ENCODE data around the gene P3H3. TPM values are rescaled to one million over a fixed set of nuclear protein-coding genes. Genes with fewer than 3 reads are reported as not detected.
"Not testable (repeated sequence)": the region's sequence is repeated elsewhere in the genome, so short reads cannot be mapped to it uniquely, and the experiment has no call there.

P3H3 gene
- total and polyA plus RNA-seq, 2 of the 4 experiments (the other 2 are of a cell fraction): 27.8 to 83.9 TPM

DNA sequence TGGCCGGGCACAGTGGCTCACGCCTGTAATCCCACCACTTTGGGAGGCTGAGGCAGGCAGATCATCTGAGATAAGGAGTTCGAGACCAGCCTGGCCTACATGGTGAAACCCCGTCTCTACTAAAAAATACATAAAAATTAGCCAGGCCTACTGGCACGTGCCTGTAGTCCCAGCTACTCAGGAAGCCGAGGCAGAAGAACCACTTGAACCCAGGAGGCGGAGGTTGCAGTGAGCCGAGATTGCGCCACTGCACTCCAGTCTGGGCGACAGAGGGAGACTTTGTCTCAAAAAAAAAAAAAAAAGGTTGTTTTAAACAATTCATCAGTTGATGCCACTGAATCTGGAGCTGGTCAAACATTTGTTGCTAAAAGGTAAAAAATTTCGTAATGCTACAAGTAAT, 51.6 kb downstream of the P3H3 start:
- DNase-seq; H3K9me1 ChIP-seq (ENCODE audit: insufficient read depth, low read length); H3K79me1 ChIP-seq (ENCODE audit: low read depth in 1 of 2, low read length in 2 of 2); H3K56ac ChIP-seq (ENCODE audit: extremely low read depth, insufficient read depth, low read length); H3K18ac ChIP-seq (ENCODE audit: low read depth, low read length); H3K9ac ChIP-seq (ENCODE audit: low read depth, low read length); H4K8ac ChIP-seq (ENCODE audit: low read depth in 2 of 2, low read length in 2 of 2); in situ Hi-C loops (cut with MboI; ENCODE audit: low sequenced_read_pairs); BruUV-seq (replicated peaks); H3K4me1 ChIP-seq (ENCODE audit: control insufficient read depth, insufficient read depth, low read length); H4K20me1 ChIP-seq (ENCODE audit: insufficient read depth, low read length); H3K27ac ChIP-seq (ENCODE audit: insufficient read depth, low read length); H3K4me3 ChIP-seq (ENCODE audit: insufficient read depth, low read depth, low read length); H3K27me3 ChIP-seq (ENCODE audit: control insufficient read depth, insufficient read depth, low read length); H3K9me3 ChIP-seq (ENCODE audit: control insufficient read depth, insufficient read depth, low read length); intact Hi-C loops (cut with micrococcal nuclease); H2AK9ac ChIP-seq (replicated peaks; ENCODE audit: low read depth, low read length, poor library complexity); CTCF ChIA-PET; H4K5ac ChIP-seq (ENCODE audit: low read depth, low read length); H2BK15ac ChIP-seq (ENCODE audit: low read depth, low read length); H3K4ac ChIP-seq (ENCODE audit: low read depth, low read length); ATAC-seq (ENCODE audit: low read depth); H2AK5ac ChIP-seq (ENCODE audit: low read depth, low read length); H2BK120ac ChIP-seq (ENCODE audit: low read depth, low read length); H3K14ac ChIP-seq (replicated peaks; ENCODE audit: low read depth, low read length); H3K4me2 ChIP-seq (ENCODE audit: low read depth, low read length); H2BK5ac ChIP-seq (ENCODE audit: low read depth, low read length, poor library complexity, severe bottlenecking); H3K23ac ChIP-seq (ENCODE audit: low read depth, low read length); H2AFZ ChIP-seq (replicated peaks; ENCODE audit: low read length, poor library complexity); dilution Hi-C loops (cut with HindIII; ENCODE audit: low sequenced_read_pairs, unreplicated experiment); H2BK20ac ChIP-seq (ENCODE audit: low read depth, low read length); H4K91ac ChIP-seq (ENCODE audit: insufficient read depth, low read depth, low read length): not testable (repeated sequence)
- H3K36me3 ChIP-seq (ENCODE audit: control insufficient read depth, insufficient read depth, low read length): peaks cover 19% of the 10 kb centered on the region
- WGBS, 2 experiments (ENCODE audit: extremely low coverage in 2 of 2, insufficient read length in 1 of 2): 89% methylated on average over 4 of the region's 11 CpGs; no CpG with 5 or more reads in 1 of the 2 experiments
- POLR2A ChIA-PET (ENCODE audit: unreplicated experiment): interaction anchor here (1.1 kb wide), 1 partner anchor 11 kb away, joined by 9 read pairs; no protein-coding TSS in a partner anchor
